K562 (cell line): ENCODE data around the gene TAL1. TPM values are rescaled to one million over a fixed set of nuclear protein-coding genes. Genes with fewer than 3 reads are reported as not detected.

Experiments used
- CCNT2 ChIP-seq: IDR thresholded peaks from 2 replicates; pipeline ENCODE4 v1.6.1; 2011; ENCODE audit warnings: borderline replicate concordance, low read depth, mild to moderate bottlenecking, moderate library complexity, mixed read lengths, low read length; ENCODE audit not compliant: insufficient read length; ENCODE audit errors: extremely low read depth
- CHCHD3 ChIP-seq: fragments of 250-450 bp; sonication (Bioruptor Pico); IDR thresholded peaks from 2 replicates; pipeline ENCODE4 v2.1.2; 2022; ENCODE audit warnings: mild to moderate bottlenecking
- CTBP1 ChIP-seq: fragments of 450-650 bp; IDR thresholded peaks from 2 replicates; pipeline ENCODE4 v1.6.1; 2016; ENCODE audit warnings: borderline replicate concordance
- HNRNPH1 ChIP-seq: fragments of 200-400 bp; formaldehyde crosslinking; optimal IDR thresholded peaks from 2 replicates; pipeline ENCODE3; 2017; ENCODE audit warnings: low read depth, mild to moderate bottlenecking, low read length, moderate library complexity
- KAT2B ChIP-seq: IDR thresholded peaks from one replicate; pipeline ENCODE4 v1.6.1; 2012; ENCODE audit warnings: low read depth, mild to moderate bottlenecking, control low read depth, inconsistent platforms, low read length, moderate library complexity
- KLF10 ChIP-seq: fragments of 250-450 bp; sonication (Bioruptor Pico); IDR thresholded peaks from 2 replicates; pipeline ENCODE4 v1.6.1; 2021; ENCODE audit warnings: matching md5 sums
- NCOA4 ChIP-seq: fragments of 450-650 bp; IDR thresholded peaks from 2 replicates; pipeline ENCODE4 v1.6.1; 2018; ENCODE audit warnings: mild to moderate bottlenecking; ENCODE audit not compliant: partially characterized antibody
- NFATC3 ChIP-seq: fragments of 450-650 bp; IDR thresholded peaks from 2 replicates; pipeline ENCODE4 v1.6.1; 2017; ENCODE audit warnings: mild to moderate bottlenecking
- NR3C1 ChIP-seq: sonication (generic); formaldehyde crosslinking; IDR thresholded peaks from 2 replicates; pipeline ENCODE4 v1.8.1; 2022; ENCODE audit warnings: missing genetic modification reagents
- PTBP1 ChIP-seq: fragments of 200-400 bp; formaldehyde crosslinking; IDR thresholded peaks from 2 replicates; pipeline ENCODE4 v1.6.1; 2017; ENCODE audit warnings: low read depth, low read length
- RHOXF2B ChIP-seq: fragments of 250-450 bp; sonication (Bioruptor Pico); conservative IDR thresholded peaks from 2 replicates; pipeline ENCODE4 v1.5.1; 2021
- SAFB2 ChIP-seq: fragments of 200-400 bp; formaldehyde crosslinking; IDR thresholded peaks from 2 replicates; pipeline ENCODE4 v1.6.1; 2018; ENCODE audit warnings: borderline replicate concordance, low read length, low read depth, moderate library complexity; ENCODE audit not compliant: severe bottlenecking
- SMARCA4 ChIP-seq: fragments of 450-650 bp; IDR thresholded peaks from 2 replicates; pipeline ENCODE4 v1.6.1; 2016
- SMC3 ChIP-seq: conservative IDR thresholded peaks from 2 replicates; pipeline ENCODE4 v1.6.1; 2011; ENCODE audit warnings: low read depth, low read length, improper control_type of control experiment; ENCODE audit not compliant: insufficient read depth
- TCF7 ChIP-seq: sonication (generic); IDR thresholded peaks from 2 replicates; pipeline ENCODE4 v1.6.1; 2016; ENCODE audit warnings: antibody characterized with exemption, borderline replicate concordance
- ZKSCAN1 ChIP-seq: fragments of 150-350 bp; IDR thresholded peaks from 2 replicates; pipeline ENCODE4 v1.6.1; 2016; ENCODE audit warnings: low read depth, low read length
- ZKSCAN3 ChIP-seq: fragments of 250-450 bp; sonication (Bioruptor Pico); IDR thresholded peaks from 2 replicates; pipeline ENCODE4 v1.4.0; 2020
- ZNF239 ChIP-seq: fragments of 250-450 bp; sonication (Bioruptor Pico); IDR thresholded peaks from 2 replicates; pipeline ENCODE4 v1.4.0; 2020; ENCODE audit warnings: mild to moderate bottlenecking
- ZNF551 ChIP-seq: fragments of 250-450 bp; sonication (Bioruptor Pico); IDR thresholded peaks from 2 replicates; pipeline ENCODE4 v1.5.0; 2021; ENCODE audit warnings: mild to moderate bottlenecking, moderate library complexity
- polyA plus RNA-seq, 8 experiments: library from polyadenylated mRNA; depleted of rRNA in 4 of 8; stranded (reverse) in 5 of 8; unstranded in 3 of 8; fragments of >200 nt; fragmentation: Nextera tagmentation in 2 of 8; fragmentation: Illumina TruSeq in 1 of 8; extraction: Ambion mirVana in 2 of 8; extraction: Trizol in 1 of 8; gene quantifications; 2 replicates each; pipeline versions ENCODE4 v1.2.1 to v1.2.3, GENCODE V29; 2011 to 2014; ENCODE audit warnings: inconsistent platforms in 1 of 8, missing spikeins in 1 of 8
- total RNA-seq, 7 experiments: library from RNA; depleted of rRNA in 6 of 7; stranded (reverse); fragments of >200 nt in 6 of 7; fragmentation: Illumina TruSeq in 2 of 7; extraction: Trizol in 2 of 7; gene quantifications; 2 replicates each; pipeline versions ENCODE4 v1.2.1 to v1.2.3, GENCODE V29; 2011 to 2021; ENCODE audit warnings: low replicate concordance in 1 of 7
- TF ChIP-seq, protein P1 (sequence below), 3 experiments: IDR thresholded peaks in 2 of 3; conservative IDR thresholded peaks in 1 of 3; 2 replicates each; pipeline ENCODE4 v1.5.1; 2011 to 2012; ENCODE audit warnings: low read length in 3 of 3, mild to moderate bottlenecking in 3 of 3, control low read depth in 2 of 3, improper control_type of control experiment in 1 of 3, inconsistent platforms in 1 of 3, low read depth in 1 of 3, mixed read lengths in 1 of 3, moderate library complexity in 1 of 3; ENCODE audit not compliant: insufficient read depth in 2 of 3
- TF ChIP-seq, protein P2 (sequence below): fragments of 450-650 bp; IDR thresholded peaks from 2 replicates; pipeline ENCODE4 v1.6.1; 2016; ENCODE audit warnings: missing biosample characterization, missing genetic modification characterization
- TF ChIP-seq, protein P3 (sequence below): fragments of 250-450 bp; sonication (Bioruptor Pico); IDR thresholded peaks from 2 replicates; pipeline ENCODE4 v1.8.0; 2021; ENCODE audit warnings: borderline replicate concordance, mild to moderate bottlenecking, moderate library complexity; ENCODE audit not compliant: poor library complexity, severe bottlenecking
- TF ChIP-seq, protein P4 (sequence below): fragments of 250-450 bp; sonication (Bioruptor Pico); IDR thresholded peaks from 2 replicates; pipeline ENCODE4 v1.5.0; 2020; ENCODE audit warnings: mild to moderate bottlenecking
- TF ChIP-seq, protein P5 (sequence below): sonication (generic); formaldehyde crosslinking; IDR thresholded peaks from 2 replicates; pipeline ENCODE4 v1.8.0; 2022; ENCODE audit warnings: mild to moderate bottlenecking, missing genetic modification reagents

TAL1 gene
- total and polyA plus RNA-seq, 9 of the 15 experiments (the other 6 are each of a cell fraction or from before 2014, with no cell fraction given): 18.5 to 106 (median 59.7) TPM

DNA sequence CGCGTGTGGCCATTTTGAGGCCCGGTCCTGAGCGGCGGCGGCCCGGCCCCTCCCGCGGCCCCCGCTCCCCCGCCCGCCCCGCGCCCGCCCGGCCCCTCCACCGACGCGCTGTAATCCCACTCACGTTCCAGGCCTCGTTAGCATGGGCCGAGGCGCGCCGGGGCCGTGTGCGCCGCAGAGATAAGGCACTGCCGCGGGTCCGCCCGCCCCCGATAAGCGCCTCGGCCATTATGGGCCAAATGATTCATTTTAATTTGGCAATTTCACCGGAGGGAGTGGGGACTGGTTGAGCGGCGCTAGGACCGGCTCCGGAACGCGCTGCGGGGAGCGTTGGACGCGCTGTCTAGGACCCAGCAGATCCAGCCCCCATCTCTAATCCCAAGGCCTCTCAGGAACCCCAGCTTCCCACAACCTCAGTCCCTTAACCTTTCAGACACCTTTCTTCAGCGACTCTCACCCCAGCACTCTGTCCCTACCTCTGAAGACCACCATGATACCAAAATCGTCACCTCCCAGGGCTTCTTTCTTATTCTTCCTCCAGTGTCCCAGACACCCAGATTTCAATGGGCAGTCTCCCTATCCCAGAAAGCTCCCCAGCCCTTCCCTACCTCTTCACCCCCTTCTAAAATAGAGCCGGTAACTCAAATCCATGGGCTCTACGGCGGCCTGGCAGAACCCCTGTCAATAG, at the start of gene TAL1 (continued):
- TF ChIP-seq NCOA4 (peak; percentile 56), PTBP1 (no peak), NR3C1 (no peak), CHCHD3 (CRISPR knock-in tag) (no peak), ZKSCAN3 (no peak), ZKSCAN1 (peak; percentile 94), CCNT2 (peak; percentile 100), SMARCA4 (peak; percentile 96), SMC3 (no peak), SAFB2 (no peak), HNRNPH1 (no peak), CTBP1 (peak; percentile 86), ZNF551 (CRISPR knock-in tag) (no peak), KAT2B (no peak), RHOXF2B (CRISPR knock-in tag) (no peak), KLF10 (no peak), NFATC3 (no peak), ZNF239 (CRISPR knock-in tag) (no peak), TCF7 (peak; percentile 87)
- TF ChIP-seq, protein P1, sequence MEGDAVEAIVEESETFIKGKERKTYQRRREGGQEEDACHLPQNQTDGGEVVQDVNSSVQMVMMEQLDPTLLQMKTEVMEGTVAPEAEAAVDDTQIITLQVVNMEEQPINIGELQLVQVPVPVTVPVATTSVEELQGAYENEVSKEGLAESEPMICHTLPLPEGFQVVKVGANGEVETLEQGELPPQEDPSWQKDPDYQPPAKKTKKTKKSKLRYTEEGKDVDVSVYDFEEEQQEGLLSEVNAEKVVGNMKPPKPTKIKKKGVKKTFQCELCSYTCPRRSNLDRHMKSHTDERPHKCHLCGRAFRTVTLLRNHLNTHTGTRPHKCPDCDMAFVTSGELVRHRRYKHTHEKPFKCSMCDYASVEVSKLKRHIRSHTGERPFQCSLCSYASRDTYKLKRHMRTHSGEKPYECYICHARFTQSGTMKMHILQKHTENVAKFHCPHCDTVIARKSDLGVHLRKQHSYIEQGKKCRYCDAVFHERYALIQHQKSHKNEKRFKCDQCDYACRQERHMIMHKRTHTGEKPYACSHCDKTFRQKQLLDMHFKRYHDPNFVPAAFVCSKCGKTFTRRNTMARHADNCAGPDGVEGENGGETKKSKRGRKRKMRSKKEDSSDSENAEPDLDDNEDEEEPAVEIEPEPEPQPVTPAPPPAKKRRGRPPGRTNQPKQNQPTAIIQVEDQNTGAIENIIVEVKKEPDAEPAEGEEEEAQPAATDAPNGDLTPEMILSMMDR (IDR thresholded peaks at IDR 0.05 in 2 of 3, conservative IDR thresholded peaks at IDR 0.05 in 1 of 3; ENCODE audit: insufficient read depth in 2 of 3, low read depth in 1 of 3, low read length in 3 of 3): no peak
- TF ChIP-seq, protein P2, sequence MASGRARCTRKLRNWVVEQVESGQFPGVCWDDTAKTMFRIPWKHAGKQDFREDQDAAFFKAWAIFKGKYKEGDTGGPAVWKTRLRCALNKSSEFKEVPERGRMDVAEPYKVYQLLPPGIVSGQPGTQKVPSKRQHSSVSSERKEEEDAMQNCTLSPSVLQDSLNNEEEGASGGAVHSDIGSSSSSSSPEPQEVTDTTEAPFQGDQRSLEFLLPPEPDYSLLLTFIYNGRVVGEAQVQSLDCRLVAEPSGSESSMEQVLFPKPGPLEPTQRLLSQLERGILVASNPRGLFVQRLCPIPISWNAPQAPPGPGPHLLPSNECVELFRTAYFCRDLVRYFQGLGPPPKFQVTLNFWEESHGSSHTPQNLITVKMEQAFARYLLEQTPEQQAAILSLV (tag): no peak
- TF ChIP-seq, protein P3, sequence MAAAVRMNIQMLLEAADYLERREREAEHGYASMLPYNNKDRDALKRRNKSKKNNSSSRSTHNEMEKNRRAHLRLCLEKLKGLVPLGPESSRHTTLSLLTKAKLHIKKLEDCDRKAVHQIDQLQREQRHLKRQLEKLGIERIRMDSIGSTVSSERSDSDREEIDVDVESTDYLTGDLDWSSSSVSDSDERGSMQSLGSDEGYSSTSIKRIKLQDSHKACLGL (CRISPR knock-in tag): no peak
- TF ChIP-seq, protein P4, sequence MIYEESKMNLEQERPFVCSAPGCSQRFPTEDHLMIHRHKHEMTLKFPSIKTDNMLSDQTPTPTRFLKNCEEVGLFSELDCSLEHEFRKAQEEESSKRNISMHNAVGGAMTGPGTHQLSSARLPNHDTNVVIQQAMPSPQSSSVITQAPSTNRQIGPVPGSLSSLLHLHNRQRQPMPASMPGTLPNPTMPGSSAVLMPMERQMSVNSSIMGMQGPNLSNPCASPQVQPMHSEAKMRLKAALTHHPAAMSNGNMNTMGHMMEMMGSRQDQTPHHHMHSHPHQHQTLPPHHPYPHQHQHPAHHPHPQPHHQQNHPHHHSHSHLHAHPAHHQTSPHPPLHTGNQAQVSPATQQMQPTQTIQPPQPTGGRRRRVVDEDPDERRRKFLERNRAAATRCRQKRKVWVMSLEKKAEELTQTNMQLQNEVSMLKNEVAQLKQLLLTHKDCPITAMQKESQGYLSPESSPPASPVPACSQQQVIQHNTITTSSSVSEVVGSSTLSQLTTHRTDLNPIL (CRISPR knock-in tag): no peak
- TF ChIP-seq, protein P5, sequence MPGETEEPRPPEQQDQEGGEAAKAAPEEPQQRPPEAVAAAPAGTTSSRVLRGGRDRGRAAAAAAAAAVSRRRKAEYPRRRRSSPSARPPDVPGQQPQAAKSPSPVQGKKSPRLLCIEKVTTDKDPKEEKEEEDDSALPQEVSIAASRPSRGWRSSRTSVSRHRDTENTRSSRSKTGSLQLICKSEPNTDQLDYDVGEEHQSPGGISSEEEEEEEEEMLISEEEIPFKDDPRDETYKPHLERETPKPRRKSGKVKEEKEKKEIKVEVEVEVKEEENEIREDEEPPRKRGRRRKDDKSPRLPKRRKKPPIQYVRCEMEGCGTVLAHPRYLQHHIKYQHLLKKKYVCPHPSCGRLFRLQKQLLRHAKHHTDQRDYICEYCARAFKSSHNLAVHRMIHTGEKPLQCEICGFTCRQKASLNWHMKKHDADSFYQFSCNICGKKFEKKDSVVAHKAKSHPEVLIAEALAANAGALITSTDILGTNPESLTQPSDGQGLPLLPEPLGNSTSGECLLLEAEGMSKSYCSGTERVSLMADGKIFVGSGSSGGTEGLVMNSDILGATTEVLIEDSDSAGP (CRISPR knock-in tag): no peak
